K562 (cell line): Measurements from ENCODE around the gene ARAP1. TPM values are rescaled to one million over a fixed set of nuclear protein-coding genes. Genes with fewer than 3 reads are reported as not detected.

Experiments used
- ATAC-seq: fragments of 200-7000 bp; cut with Tn5 transposase; 3 replicates; pipeline ENCODE4 v1.9.1; 2020; ENCODE audit warnings: moderate library complexity
- BruUV-seq: library from RNA; stranded (reverse); fragments of 400-500 nt; replicated peaks from 2 replicates; lab custom pipeline; 2021; lab: Mats Ljungman, UMichigan
- CTCF ChIA-PET: fragments of 300-600 bp; formaldehyde crosslinking; extraction: SDS; loops from one replicate; lab custom pipeline; 2021; ENCODE audit warnings: low intra/inter-chr PET ratio; lab: Yijun Ruan, JAX
- POLR2A ChIA-PET: fragments of 300-600, 350-650 bp; sonication (Branson Sonifier 250); formaldehyde crosslinking; extraction: SDS; loops from one replicate; lab custom pipeline; 2021; ENCODE audit warnings: antibody characterized with exemption, inconsistent platforms; lab: Yijun Ruan, JAX
- DNase-seq, 4 experiments: peaks; one replicate each; pipeline versions ENCODE4 v3.0.0 to v3.0.0-alpha.2; 2011 to 2018; ENCODE audit warnings: low spot score in 3 of 4, mixed read lengths in 3 of 4; ENCODE audit errors: extremely low read depth in 1 of 4
- FAIRE-seq: peaks from 2 replicates; lab custom pipeline; 2011; peaks lifted over from hg19 to GRCh38; lab: Jason Lieb, UNC
- H2AFZ ChIP-seq: 2 replicates; pipeline ENCODE4 v1.6.0; 2011; ENCODE audit warnings: low read depth, low read length, control low read depth, inconsistent platforms
- H3K27ac ChIP-seq: fragments of 200-600 bp; 3 replicates; pipeline ENCODE4 v1.8.0; 2011; ENCODE audit warnings: low read depth, mild to moderate bottlenecking, control low read depth, inconsistent platforms, low read length, moderate library complexity, mixed read lengths; ENCODE audit errors: extremely low read depth
- H3K27me3 ChIP-seq, 2 experiments: fragments of 300-600 bp in 1 of 2; 2 replicates in 1 of 2; 3 replicates in 1 of 2; pipeline versions ENCODE4 v1.6.0 to v1.8.0; 2011; ENCODE audit warnings: inconsistent platforms in 2 of 2, low read length in 2 of 2, mild to moderate bottlenecking in 1 of 2, mixed read lengths in 1 of 2, moderate library complexity in 1 of 2; ENCODE audit not compliant: control insufficient read depth in 2 of 2, insufficient read depth in 2 of 2
- H3K36me3 ChIP-seq: fragments of 300-600 bp; 3 replicates; pipeline ENCODE4 v1.8.0; 2011; ENCODE audit warnings: mild to moderate bottlenecking, low read length, inconsistent platforms; ENCODE audit not compliant: control insufficient read depth, insufficient read depth
- H3K4me1 ChIP-seq, 2 experiments: fragments of 200-600 bp in 1 of 2; replicated peaks in 1 of 2; 2 replicates in 1 of 2; 3 replicates in 1 of 2; pipeline versions ENCODE4 v1.5.1 to v1.8.0; 2011; ENCODE audit warnings: inconsistent platforms in 2 of 2, low read length in 2 of 2, mild to moderate bottlenecking in 1 of 2, mixed read lengths in 1 of 2, moderate library complexity in 1 of 2; ENCODE audit not compliant: control insufficient read depth in 2 of 2, insufficient read depth in 2 of 2
- H3K4me2 ChIP-seq: 2 replicates; pipeline ENCODE4 v1.6.1; 2011; ENCODE audit warnings: low read length, control low read depth, inconsistent platforms, mixed read lengths; ENCODE audit not compliant: insufficient read depth
- H3K4me3 ChIP-seq: fragments of 200-600 bp; sonication (generic), shearing (Covaris generic); 2 replicates; pipeline ENCODE4 v1.5.1; 2016; ENCODE audit warnings: control low read depth, inconsistent platforms
- H3K79me2 ChIP-seq: fragments of 200-600 bp; 3 replicates; pipeline ENCODE4 v1.8.0; 2011; ENCODE audit warnings: low read length, inconsistent platforms; ENCODE audit not compliant: control insufficient read depth, insufficient read depth
- H3K9ac ChIP-seq, 2 experiments: 2 replicates each; pipeline versions ENCODE4 v1.6.0 to v1.6.1; 2011; ENCODE audit warnings: low read depth in 2 of 2, low read length in 2 of 2, control low read depth in 1 of 2, inconsistent platforms in 1 of 2, mild to moderate bottlenecking in 1 of 2, mixed read lengths in 1 of 2; ENCODE audit not compliant: insufficient read depth in 1 of 2
- H3K9me1 ChIP-seq: one replicate; pipeline ENCODE4 v1.6.0; 2011; ENCODE audit warnings: inconsistent platforms, mild to moderate bottlenecking, low read length, moderate library complexity; ENCODE audit not compliant: control insufficient read depth, insufficient read depth
- H3K9me3 ChIP-seq: replicated peaks from 2 replicates; pipeline ENCODE4 v1.5.1; 2011; ENCODE audit warnings: low read depth, low read length, inconsistent platforms; ENCODE audit not compliant: control insufficient read depth, insufficient read depth
- H4K20me1 ChIP-seq: replicated peaks from 2 replicates; pipeline ENCODE4 v1.6.1; 2011; ENCODE audit warnings: low read length, inconsistent platforms, mixed read lengths; ENCODE audit not compliant: control insufficient read depth, insufficient read depth
- CCNT2 ChIP-seq: IDR thresholded peaks from 2 replicates; pipeline ENCODE4 v1.6.1; 2011; ENCODE audit warnings: borderline replicate concordance, low read depth, mild to moderate bottlenecking, moderate library complexity, mixed read lengths, low read length; ENCODE audit not compliant: insufficient read length; ENCODE audit errors: extremely low read depth
- GTF2F1 ChIP-seq: IDR thresholded peaks from 2 replicates; pipeline ENCODE4 v1.6.1; 2011; ENCODE audit warnings: low read depth, low read length, improper control_type of control experiment
- MCM2 ChIP-seq: fragments of 450-650 bp; IDR thresholded peaks from 2 replicates; pipeline ENCODE4 v1.6.1; 2017; ENCODE audit warnings: low read depth, mild to moderate bottlenecking
- SREBF2 ChIP-seq: sonication (generic); formaldehyde crosslinking; IDR thresholded peaks from 2 replicates; pipeline ENCODE4 v1.4.0; 2020; ENCODE audit warnings: mild to moderate bottlenecking, missing genetic modification reagents
- SRSF7 ChIP-seq: fragments of 200-400 bp; formaldehyde crosslinking; optimal IDR thresholded peaks from 2 replicates; pipeline ENCODE3; 2017; ENCODE audit warnings: mild to moderate bottlenecking, low read depth, low read length
- WGBS: fragments of 100-300 bp; shearing (Covaris generic); methylation state at CpG from one replicate; pipeline ENCODE4 v1.1.6; 2016; ENCODE audit warnings: low coverage, mixed read lengths; ENCODE audit not compliant: insufficient coverage; ENCODE audit errors: missing lambda C conversion rate; 5-methylcytosine and 5-hydroxymethylcytosine counted together
- in situ Hi-C: fragments of 300-500 bp; cut with MboI; formaldehyde crosslinking; loops from 4 replicates; pipeline ENCODE4 v1.15.0; 2018; ENCODE audit warnings: inconsistent platforms, mixed read lengths
- intact Hi-C: fragments of 100-400 bp; cut with micrococcal nuclease; formaldehyde crosslinking; loops from 2 replicates; pipeline ENCODE4 v1.14.2; 2022
- polyA plus RNA-seq, 8 experiments: library from polyadenylated mRNA; depleted of rRNA in 4 of 8; stranded (reverse) in 5 of 8; unstranded in 3 of 8; fragments of >200 nt; fragmentation: Nextera tagmentation in 2 of 8; fragmentation: Illumina TruSeq in 1 of 8; extraction: Ambion mirVana in 2 of 8; extraction: Trizol in 1 of 8; gene quantifications; 2 replicates each; pipeline versions ENCODE4 v1.2.1 to v1.2.3, GENCODE V29; 2011 to 2014; ENCODE audit warnings: inconsistent platforms in 1 of 8, missing spikeins in 1 of 8
- total RNA-seq, 7 experiments: library from RNA; depleted of rRNA in 6 of 7; stranded (reverse); fragments of >200 nt in 6 of 7; fragmentation: Illumina TruSeq in 2 of 7; extraction: Trizol in 2 of 7; gene quantifications; 2 replicates each; pipeline versions ENCODE4 v1.2.1 to v1.2.3, GENCODE V29; 2011 to 2021; ENCODE audit warnings: low replicate concordance in 1 of 7
- TF ChIP-seq, protein P1 (sequence below): fragments of 250-450 bp; sonication (Bioruptor Pico); IDR thresholded peaks from 2 replicates; pipeline ENCODE4 v1.4.0; 2020; ENCODE audit warnings: borderline replicate concordance

ARAP1 gene
- total and polyA plus RNA-seq, 9 of the 15 experiments (the other 6 are each of a cell fraction or from before 2014, with no cell fraction given) = 0.23 to 67.0 (median 24.6) TPM

DNA sequence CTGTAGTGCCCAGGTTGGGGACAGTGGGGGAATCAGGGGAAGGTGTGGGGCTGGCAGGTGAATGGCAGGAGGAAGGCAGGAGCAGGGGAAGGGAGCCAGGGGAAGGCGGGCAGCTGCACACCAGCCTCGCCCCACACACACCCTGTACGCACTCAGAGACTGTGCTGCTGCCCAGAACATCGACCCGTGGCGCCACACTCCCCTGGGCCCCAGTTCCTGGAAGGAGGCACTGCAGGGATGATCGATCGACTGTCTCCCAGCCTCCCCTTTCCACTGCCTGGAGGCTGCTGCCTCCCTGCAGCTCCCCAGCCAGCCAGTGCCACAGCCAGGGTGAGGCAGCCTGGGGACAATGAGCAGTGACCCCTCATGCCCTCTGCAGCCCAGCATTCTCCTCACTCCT is 97.2 kb downstream of the ARAP1 start:
- no peak overlapping the region for H2AFZ ChIP-seq
- H3K27me3 ChIP-seq = peaks cover 8 to 11% of the 10 kb centered on the region in 2 experiments; a peak in 4 of 5 replicates
- no TSS peak for BruUV-seq
- H3K4me2 ChIP-seq = no peak overlapping the region
- FAIRE-seq (no peak), ATAC-seq (no peak), DNase-seq (no peak)
- H3K79me2 ChIP-seq = no peaks in the 10 kb centered on the region
- H4K20me1 ChIP-seq = peaks cover 11% of the 10 kb centered on the region; the same call in 1 of the 2 replicates
- CTCF ChIA-PET = no interaction called here
- POLR2A ChIA-PET = no interaction called here
- intact Hi-C loops = no loop called here
- TF ChIP-seq SRSF7 (no peak), GTF2F1 (no peak), SREBF2 (CRISPR knock-in tag) (no peak), MCM2 (no peak), CCNT2 (no peak)
- TF ChIP-seq, protein P1, sequence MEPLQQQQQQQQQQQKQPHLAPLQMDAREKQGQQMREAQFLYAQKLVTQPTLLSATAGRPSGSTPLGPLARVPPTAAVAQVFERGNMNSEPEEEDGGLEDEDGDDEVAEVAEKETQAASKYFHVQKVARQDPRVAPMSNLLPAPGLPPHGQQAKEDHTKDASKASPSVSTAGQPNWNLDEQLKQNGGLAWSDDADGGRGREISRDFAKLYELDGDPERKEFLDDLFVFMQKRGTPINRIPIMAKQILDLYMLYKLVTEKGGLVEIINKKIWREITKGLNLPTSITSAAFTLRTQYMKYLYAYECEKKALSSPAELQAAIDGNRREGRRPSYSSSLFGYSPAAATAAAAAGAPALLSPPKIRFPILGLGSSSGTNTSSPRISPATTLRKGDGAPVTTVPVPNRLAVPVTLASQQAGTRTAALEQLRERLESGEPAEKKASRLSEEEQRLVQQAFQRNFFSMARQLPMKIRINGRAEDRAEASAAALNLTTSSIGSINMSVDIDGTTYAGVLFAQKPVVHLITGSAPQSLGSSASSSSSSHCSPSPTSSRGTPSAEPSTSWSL (CRISPR knock-in tag) = no peak
- no peak overlapping the region for H3K27ac ChIP-seq
- 1% methylated on average over 8 of the region's 8 CpGs for WGBS
- no peaks in the 10 kb centered on the region for H3K9me3 ChIP-seq
- H3K9me1 ChIP-seq = no peaks in the 10 kb centered on the region
- H3K36me3 ChIP-seq = no peaks in the 10 kb centered on the region
- peaks cover 15 to 26% of the 10 kb centered on the region in 2 experiments; a peak in 4 of 5 replicates for H3K4me1 ChIP-seq
- in situ Hi-C loops = no loop called here
- H3K9ac ChIP-seq = no peak overlapping the region; a peak in 1 of 4 replicates
- no peak overlapping the region for H3K4me3 ChIP-seq
